HCT116 (cell line): Measurements from ENCODE around the gene BRMS1. TPM values are rescaled to one million over a fixed set of nuclear protein-coding genes. Genes with fewer than 3 reads are reported as not detected.

Source experiments
- ATAC-seq: fragments of 200-7000 bp; cut with Tn5 transposase; 2 replicates; pipeline ENCODE4 v1.9.1; 2020; ENCODE audit warnings: mild to moderate bottlenecking, moderate library complexity
- BruUV-seq: library from RNA; stranded (reverse); fragments of 400-500 nt; replicated peaks from 2 replicates; lab custom pipeline; 2021; lab: Mats Ljungman, UMichigan
- CTCF ChIA-PET: fragments of 300-600 bp; sonication (Branson Sonifier 250); formaldehyde crosslinking; loops from one replicate; lab custom pipeline; 2021; ENCODE audit warnings: antibody characterized with exemption; lab: Charles Lee
- POLR2A ChIA-PET: fragments of 300-600, 350-600 bp; sonication (Branson Sonifier 250); formaldehyde crosslinking; loops from one replicate; lab custom pipeline; 2021; ENCODE audit warnings: antibody characterized with exemption; lab: Charles Lee
- RAD21 ChIA-PET, 2 experiments: fragments of 300-600 bp; sonication (Branson Sonifier 250); formaldehyde crosslinking; loops; one replicate each; lab custom pipeline; 2023; ENCODE audit warnings: low total read pairs in 2 of 2; ENCODE audit not compliant: uncharacterized antibody in 2 of 2, unreplicated experiment in 2 of 2, low non-redundant PET in 1 of 2; lab: Charles Lee
- DNase-seq: peaks from one replicate; pipeline ENCODE4 v3.0.0-alpha.2; 2010; ENCODE audit warnings: low read depth, low spot score
- H2AFZ ChIP-seq: fragments of 200-600 bp; shearing (Covaris generic), sonication (generic); 2 replicates; pipeline ENCODE4 v1.6.1; 2017; ENCODE audit warnings: low read depth, mixed run types, mixed read lengths, antibody characterized with exemption, low read length; ENCODE audit not compliant: poor library complexity, severe bottlenecking
- H3K27ac ChIP-seq: 2 replicates; pipeline ENCODE4 v1.5.1; 2012; ENCODE audit warnings: low read depth, low read length
- H3K27me3 ChIP-seq: fragments of 200-600 bp; sonication (generic); 2 replicates; pipeline ENCODE4 v1.6.1; 2016; ENCODE audit warnings: mixed run types, low read length, mixed read lengths; ENCODE audit not compliant: insufficient read depth
- H3K36me3 ChIP-seq, 2 experiments: fragments of 200-500 bp in 1 of 2; fragments of 200-600 bp in 1 of 2; sonication (Bioruptor generic) in 1 of 2; sonication (generic) in 1 of 2; 2 replicates each; pipeline versions ENCODE4 v1.5.1 to v1.6.1; 2014 to 2016; ENCODE audit warnings: low read length in 2 of 2, inconsistent platforms in 1 of 2, mixed read lengths in 1 of 2, mixed run types in 1 of 2; ENCODE audit not compliant: insufficient read depth in 2 of 2, control insufficient read depth in 1 of 2
- H3K4me1 ChIP-seq, 2 experiments: fragments of 200-600 bp in 1 of 2; sonication (generic) in 1 of 2; 2 replicates each; pipeline versions ENCODE4 v1.5.1 to v1.6.1; 2012 to 2017; ENCODE audit warnings: low read length in 2 of 2, inconsistent platforms in 1 of 2, mild to moderate bottlenecking in 1 of 2, mixed read lengths in 1 of 2, mixed run types in 1 of 2, moderate library complexity in 1 of 2; ENCODE audit not compliant: insufficient read depth in 2 of 2, control insufficient read depth in 1 of 2
- H3K4me2 ChIP-seq: fragments of 200-600 bp; sonication (generic); 2 replicates; pipeline ENCODE4 v1.6.1; 2017; ENCODE audit warnings: mixed run types, low read length, mixed read lengths
- H3K4me3 ChIP-seq, 2 experiments: fragments of 200-600 bp in 1 of 2; sonication (generic) in 1 of 2; replicated peaks in 1 of 2; 2 replicates each; pipeline ENCODE4 v1.5.1; 2011 to 2016; ENCODE audit warnings: low read length in 2 of 2, control low read depth in 1 of 2, low read depth in 1 of 2, mild to moderate bottlenecking in 1 of 2, mixed read lengths in 1 of 2, mixed run types in 1 of 2
- H3K79me2 ChIP-seq: fragments of 200-600 bp; sonication (generic); 2 replicates; pipeline ENCODE4 v1.6.1; 2017; ENCODE audit warnings: mild to moderate bottlenecking, mixed run types, low read length, moderate library complexity, mixed read lengths; ENCODE audit not compliant: insufficient read depth
- H3K9ac ChIP-seq: fragments of 200-600 bp; sonication (generic); 2 replicates; pipeline ENCODE4 v1.6.1; 2016; ENCODE audit warnings: low read length, mixed read lengths
- H3K9me2 ChIP-seq: fragments of 200-600 bp; sonication (generic), shearing (Covaris generic); 2 replicates; pipeline ENCODE4 v1.6.1; 2017; ENCODE audit warnings: mixed run types, mild to moderate bottlenecking, moderate library complexity; ENCODE audit not compliant: insufficient read depth
- H3K9me3 ChIP-seq, 2 experiments: fragments of 200-500 bp in 1 of 2; fragments of 200-600 bp in 1 of 2; sonication (Bioruptor generic) in 1 of 2; sonication (generic) in 1 of 2; 2 replicates each; pipeline ENCODE4 v1.6.1; 2014 to 2017; ENCODE audit warnings: low read length in 2 of 2, mixed read lengths in 2 of 2, inconsistent platforms in 1 of 2, low read depth in 1 of 2, mild to moderate bottlenecking in 1 of 2, mixed run types in 1 of 2, moderate library complexity in 1 of 2; ENCODE audit not compliant: control insufficient read depth in 1 of 2, insufficient read depth in 1 of 2
- H4K20me1 ChIP-seq: fragments of 200-600 bp; sonication (generic), shearing (Covaris generic); 2 replicates; pipeline ENCODE4 v1.6.1; 2017; ENCODE audit warnings: mixed run types, mild to moderate bottlenecking, moderate library complexity; ENCODE audit not compliant: insufficient read depth
- CBX3 ChIP-seq: IDR thresholded peaks from 2 replicates; pipeline ENCODE4 v1.6.1; 2012; ENCODE audit warnings: low read depth
- EGR1 ChIP-seq: IDR thresholded peaks from 2 replicates; pipeline ENCODE4 v1.6.1; 2012; ENCODE audit warnings: low read depth
- ELF1 ChIP-seq: IDR thresholded peaks from 2 replicates; pipeline ENCODE4 v1.6.1; 2012; ENCODE audit warnings: low read depth, borderline replicate concordance
- EZH2phosphoT487 ChIP-seq: fragments of 200-600 bp; IDR thresholded peaks from 2 replicates; pipeline ENCODE4 v1.6.1; 2018; ENCODE audit warnings: antibody characterized with exemption, borderline replicate concordance
- RAD21 ChIP-seq: IDR thresholded peaks from 2 replicates; pipeline ENCODE4 v1.6.1; 2012; ENCODE audit warnings: low read depth, mild to moderate bottlenecking
- SP1 ChIP-seq: IDR thresholded peaks from 2 replicates; pipeline ENCODE4 v1.6.1; 2012; ENCODE audit warnings: low read depth
- TCF7L2 ChIP-seq: IDR thresholded peaks from 2 replicates; pipeline ENCODE4 v1.7.0; 2011; ENCODE audit warnings: borderline replicate concordance, inconsistent platforms; ENCODE audit not compliant: insufficient read depth, insufficient read length; ENCODE audit errors: extremely low read depth
- intact Hi-C: fragments of 100-400 bp; cut with micrococcal nuclease; formaldehyde crosslinking; loops from 2 replicates; pipeline ENCODE4 v1.10.0; 2022
- total RNA-seq: library from RNA; stranded (reverse); gene quantifications from one replicate; pipeline ENCODE4 v1.2.1, GENCODE V29; 2021; ENCODE audit not compliant: unreplicated experiment
- TF ChIP-seq, protein P1 (sequence below): IDR thresholded peaks from 2 replicates; pipeline ENCODE4 v1.6.1; 2012

BRMS1 gene
- total RNA-seq, 1 experiment from 2014 or later = 42.1 TPM

DNA sequence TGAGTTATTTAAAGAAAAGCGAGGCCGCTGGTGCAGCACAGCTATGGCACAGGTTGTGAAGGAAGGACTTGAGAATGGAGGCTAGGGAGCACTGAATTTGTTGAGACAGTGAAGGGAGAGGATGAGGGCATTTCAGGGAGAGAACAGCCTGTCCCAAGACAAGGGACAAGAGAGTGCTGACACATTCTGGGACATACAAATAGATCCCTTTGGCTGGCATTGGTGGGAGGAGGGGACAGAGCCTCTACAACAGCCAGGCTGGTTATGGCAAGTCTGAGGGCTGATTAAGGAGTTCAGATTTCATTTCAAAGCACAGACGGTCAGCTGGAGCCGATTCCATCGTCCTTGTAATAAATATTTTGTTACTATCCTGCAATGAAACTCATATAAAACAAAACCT is 28.4 kb upstream of the BRMS1 start:
- Histone ChIP-seq H3K9me3 (no peaks in the 10 kb centered on the region), H3K36me3 (peaks cover 7 to 19% of the 10 kb centered on the region in 2 experiments), H2AFZ (peak overlapping the region; percentile 87), H3K27ac (peak overlapping the region; percentile 99; the same call in 1 of the 2 replicates), H3K79me2 (peaks cover 32% of the 10 kb centered on the region), H3K9me2 (no peaks in the 10 kb centered on the region), H3K27me3 (no peaks in the 10 kb centered on the region), H3K9ac (peak overlapping the region; percentile 27; the same call in 1 of the 2 replicates), H3K4me3 (no peak overlapping the region), H4K20me1 (no peaks in the 10 kb centered on the region), H3K4me2 (peak overlapping the region; percentile 86), H3K4me1 (peaks cover 19 to 33% of the 10 kb centered on the region in 2 experiments)
- no peak for DNase-seq
- ChIA-PET RAD21 (interaction anchor here in 1 of 2 experiments (0.6 kb wide), 1 partner anchor 15 kb away, joined by 3 read pairs; no protein-coding TSS in a partner anchor), CTCF (interaction anchor here (1.2 kb wide), 1 partner anchor 16 kb away, joined by 10 read pairs; no protein-coding TSS in a partner anchor), POLR2A (interaction anchor here (1.2 to 1.4 kb wide), 2 partner anchors 16 to 319 kb away, joined by 3 read pairs; no protein-coding TSS in a partner anchor)
- intact Hi-C loops = loop anchor here (5.0 kb wide), 1 partner anchor 61 kb away; no protein-coding TSS in a partner anchor
- no TSS peak for BruUV-seq
- no peak for ATAC-seq
- TF ChIP-seq SP1 = no peak
- TF ChIP-seq, protein P1, sequence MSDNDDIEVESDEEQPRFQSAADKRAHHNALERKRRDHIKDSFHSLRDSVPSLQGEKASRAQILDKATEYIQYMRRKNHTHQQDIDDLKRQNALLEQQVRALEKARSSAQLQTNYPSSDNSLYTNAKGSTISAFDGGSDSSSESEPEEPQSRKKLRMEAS = no peak
- no peak for TF ChIP-seq CBX3
- TF ChIP-seq TCF7L2 = no peak
- no peak for TF ChIP-seq ELF1
- TF ChIP-seq EGR1 = no peak
- TF ChIP-seq RAD21 = no peak
- TF ChIP-seq EZH2phosphoT487 = no peak
- TF ChIP-seq, all 23 proteins: peak for 0
